ENCODE data around the gene PRRT2.

PRRT2 gene

DNA sequence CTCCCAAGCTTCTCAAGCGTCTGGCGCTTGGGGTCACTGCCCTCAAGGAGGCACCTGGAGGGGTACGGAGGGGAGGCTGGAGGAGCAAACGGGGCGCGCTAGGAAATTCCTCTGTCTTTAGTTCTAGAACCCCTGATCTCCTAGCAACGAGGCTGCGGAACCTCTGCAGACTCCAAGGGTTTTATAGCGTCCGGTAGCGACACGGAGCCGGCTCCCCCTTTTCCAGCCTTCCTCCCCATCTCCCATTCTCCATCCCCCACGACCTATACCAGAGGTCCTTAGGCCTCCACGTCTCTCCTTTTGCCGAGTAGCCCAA is 51.6 kb downstream of the PRRT2 start:
- DNase-seq = no peak

DNA sequence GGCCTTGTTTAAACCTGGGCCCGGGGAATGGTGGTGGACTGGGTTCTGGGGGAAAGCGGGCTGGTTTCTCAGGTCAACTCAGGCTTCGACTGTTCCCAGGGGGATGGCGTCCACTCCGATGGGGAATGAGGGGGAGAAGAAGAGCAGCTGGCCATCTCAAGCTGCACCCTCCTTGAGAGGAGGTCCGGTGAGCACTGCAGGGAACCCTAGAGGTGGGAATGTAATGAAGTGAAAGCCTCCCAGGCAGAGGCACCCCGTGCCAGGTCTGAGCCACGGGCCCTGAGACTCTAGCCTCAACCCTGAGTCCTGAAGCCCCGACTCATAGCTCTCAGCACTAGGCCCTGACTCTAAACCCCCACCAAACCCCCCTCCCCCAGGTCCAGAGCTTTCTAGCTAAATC is 52.2 kb downstream of the PRRT2 start:
- DNase-seq = no peak

Measured in activated CD4-positive, alpha-beta T cell treated with anti-CD3 and anti-CD28 coated beads, Interleukin-10, Interleukin-2, amounts not matched to agents 100 ng/mL and 50 ng/mL, durations not matched to agents 16 hours and 8 hours (primary cell).